Omental fat pad (tissue), 4 donors: ENCODE measurements around the gene MS4A6E. TPM values are rescaled to one million over a fixed set of nuclear protein-coding genes. Genes with fewer than 3 reads are reported as not detected.

Source experiments
- ATAC-seq: fragments of 150-250 bp; one replicate; pipeline ENCODE4 v1.9.1; 2016; ENCODE audit warnings: mild to moderate bottlenecking, moderate library complexity; ENCODE audit not compliant: low FRiP score
- DNase-seq: peaks from one replicate; pipeline ENCODE4 v3.0.0-alpha.2; 2019; ENCODE audit warnings: low spot score
- total RNA-seq, 4 donors: library from RNA; depleted of rRNA; stranded (reverse); fragments of >200 nt; gene quantifications; one replicate each; pipeline ENCODE4 v1.1.0, GENCODE V29; 2016
- TF ChIP-seq, protein P1 (sequence below), 3 donors: fragments of 450-650 bp; IDR thresholded peaks; one replicate each; pipeline ENCODE4 v1.5.1; 2016 to 2017; ENCODE audit warnings: antibody characterized with exemption in 3 of 3, mild to moderate bottlenecking in 3 of 3, moderate library complexity in 2 of 3

The MS4A6E gene
- total RNA-seq, 4 donors from 2014 or later = 3.8 to 10.4 TPM; not detected in 2

GRCh38 chr11:60390419-60390818, 63.4 kb downstream of the MS4A6E start:
- DNase-seq = no peak
- TF ChIP-seq, protein P1, sequence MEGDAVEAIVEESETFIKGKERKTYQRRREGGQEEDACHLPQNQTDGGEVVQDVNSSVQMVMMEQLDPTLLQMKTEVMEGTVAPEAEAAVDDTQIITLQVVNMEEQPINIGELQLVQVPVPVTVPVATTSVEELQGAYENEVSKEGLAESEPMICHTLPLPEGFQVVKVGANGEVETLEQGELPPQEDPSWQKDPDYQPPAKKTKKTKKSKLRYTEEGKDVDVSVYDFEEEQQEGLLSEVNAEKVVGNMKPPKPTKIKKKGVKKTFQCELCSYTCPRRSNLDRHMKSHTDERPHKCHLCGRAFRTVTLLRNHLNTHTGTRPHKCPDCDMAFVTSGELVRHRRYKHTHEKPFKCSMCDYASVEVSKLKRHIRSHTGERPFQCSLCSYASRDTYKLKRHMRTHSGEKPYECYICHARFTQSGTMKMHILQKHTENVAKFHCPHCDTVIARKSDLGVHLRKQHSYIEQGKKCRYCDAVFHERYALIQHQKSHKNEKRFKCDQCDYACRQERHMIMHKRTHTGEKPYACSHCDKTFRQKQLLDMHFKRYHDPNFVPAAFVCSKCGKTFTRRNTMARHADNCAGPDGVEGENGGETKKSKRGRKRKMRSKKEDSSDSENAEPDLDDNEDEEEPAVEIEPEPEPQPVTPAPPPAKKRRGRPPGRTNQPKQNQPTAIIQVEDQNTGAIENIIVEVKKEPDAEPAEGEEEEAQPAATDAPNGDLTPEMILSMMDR (IDR thresholded peaks at IDR 0.05) = no peak
- no peak for ATAC-seq

Other genes starting within 250 kb of the MS4A6E start
- gene MS4A2, start 238.6 kb upstream of the MS4A6E start, total RNA-seq = 1 to 10 TPM in 3 of 4 donors, under 1 TPM in 1; 0.31 to 2.5 (median 1.3) TPM
- 100 to 1,000 TPM; 167 to 239 (median 219) TPM for gene MS4A6A, start 144.2 kb upstream of the MS4A6E start, total RNA-seq
- 1 to 10 TPM; 2.2 to 7.1 (median 4.4) TPM for gene MS4A4E, start 84.1 kb upstream of the MS4A6E start, total RNA-seq
- 100 to 1,000 TPM in 2 of 4 donors, 10 to 100 TPM in 2; 61.3 to 131 (median 103) TPM for gene MS4A4A, start 46.6 kb upstream of the MS4A6E start, total RNA-seq
- gene MS4A7, start 51.3 kb downstream of the MS4A6E start, total RNA-seq = 100 to 1,000 TPM in 2 of 4 donors, 10 to 100 TPM in 2; 88.0 to 222 (median 103) TPM
- 1 to 10 TPM; 1.4 to 9.9 (median 4.7) TPM for gene MS4A14, start 69.2 kb downstream of the MS4A6E start, total RNA-seq
- gene MS4A5, start 102.3 kb downstream of the MS4A6E start, total RNA-seq = not detected
- 1 to 10 TPM in 3 of 4 donors, under 1 TPM in 1; 0.96 to 4.5 (median 2.3) TPM for gene MS4A1, start 128.6 kb downstream of the MS4A6E start, total RNA-seq
- gene MS4A12, start 165.5 kb downstream of the MS4A6E start, total RNA-seq = not detected
- gene MS4A13, start 188.1 kb downstream of the MS4A6E start, total RNA-seq = not detected